HFF-Myc (cell line): ENCODE results near the gene TBCK.

Source experiments
- DNase-seq: peaks from one replicate; pipeline ENCODE4 v3.0.0-alpha.2; 2011; ENCODE audit warnings: low read depth; ENCODE audit errors: extremely low read depth
- H3K4me3 ChIP-seq: replicated peaks from 2 replicates; pipeline ENCODE4 v1.5.1; 2011; ENCODE audit warnings: low read depth, mild to moderate bottlenecking, control low read depth, low read length
- CTCF ChIP-seq: IDR thresholded peaks from 2 replicates; pipeline ENCODE4 v1.5.1; 2012; ENCODE audit warnings: mild to moderate bottlenecking, low read depth, low read length, control low read depth; ENCODE audit errors: missing control alignments

TBCK gene

GRCh38 chr4:106034751-106035150 is 281.3 kb downstream of the TBCK start:
- no peak for DNase-seq
- no peak overlapping the region for H3K4me3 ChIP-seq
- no peak for TF ChIP-seq CTCF

GRCh38 chr4:106034220-106034619 is 281.8 kb downstream of the TBCK start:
- DNase-seq = no peak
- no peak overlapping the region for H3K4me3 ChIP-seq
- no peak for TF ChIP-seq CTCF

- DNase-seq = no peak
- TF ChIP-seq CTCF = no peak
- H3K4me3 ChIP-seq = no peak overlapping the region
Measured at GRCh38 chr4:106033469-106033868, 282.5 kb downstream of the TBCK start.

GRCh38 chr4:106032851-106033286 is 283.1 kb downstream of the TBCK start:
- H3K4me3 ChIP-seq = no peak overlapping the region
- TF ChIP-seq CTCF = no peak
- peak; percentile 9 for DNase-seq

- H3K4me3 ChIP-seq = no peak overlapping the region
- no peak for DNase-seq
- TF ChIP-seq CTCF = no peak
Measured at GRCh38 chr4:106022454-106022853, 293.6 kb downstream of the TBCK start.

GRCh38 chr4:106021737-106022410 is 294.1 kb downstream of the TBCK start:
- no peak for TF ChIP-seq CTCF
- no peak overlapping the region for H3K4me3 ChIP-seq

GRCh38 chr4:106019771-106020170 is 296.2 kb downstream of the TBCK start:
- no peak overlapping the region for H3K4me3 ChIP-seq
- no peak for TF ChIP-seq CTCF
- no peak for DNase-seq

More at GRCh38 chr4:106021737-106022410, 294.1 kb downstream of the TBCK start:
- DNase-seq = no peak
